ENCODE data around the gene ZNF304. TPM values are rescaled to one million over a fixed set of nuclear protein-coding genes. Genes with fewer than 3 reads are reported as not detected.

The ZNF304 gene
- total and polyA plus RNA-seq, 2 of the 4 experiments (the other 2 are of a cell fraction) = 3.9 to 16.1 TPM

DNA sequence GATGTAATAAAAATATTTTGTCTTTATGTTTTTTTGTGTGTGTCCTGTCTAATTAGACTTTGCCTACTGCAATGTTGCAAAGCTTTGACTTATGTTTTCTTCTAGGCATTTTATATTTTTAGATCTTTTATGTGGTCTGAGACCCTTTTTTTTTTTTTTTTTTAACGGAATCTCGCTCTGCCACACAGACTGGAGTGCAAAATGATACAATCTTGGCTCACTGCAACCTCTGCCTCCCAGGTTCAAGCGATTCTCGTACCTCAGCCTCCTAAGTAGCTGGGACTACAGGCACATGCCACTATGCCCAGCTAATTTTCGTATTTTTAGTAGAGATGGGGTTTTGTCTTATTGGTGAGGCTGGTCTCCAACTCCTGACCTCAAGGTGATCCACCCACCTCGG, 8.5 kb upstream of the ZNF304 start:
- H3K4me3 ChIP-seq (ENCODE audit: insufficient read depth, low read depth, low read length) = no peak overlapping the region
- no peak overlapping the region for H2BK5ac ChIP-seq (ENCODE audit: low read depth, low read length, poor library complexity, severe bottlenecking)
- no peak overlapping the region for H3K4ac ChIP-seq (ENCODE audit: low read depth, low read length)
- no CpG with 5 or more reads among the region's 6 CpGs for WGBS, 2 experiments (ENCODE audit: extremely low coverage in 2 of 2, insufficient read length in 1 of 2)
- H4K20me1 ChIP-seq (ENCODE audit: insufficient read depth, low read length) = no peaks in the 10 kb centered on the region
- ChIA-PET CTCF (no interaction called here), POLR2A (ENCODE audit: unreplicated experiment) (no interaction called here)
- no peak overlapping the region for H2BK20ac ChIP-seq (ENCODE audit: low read depth, low read length)
- no peak overlapping the region for H2AK9ac ChIP-seq (replicated peaks; ENCODE audit: low read depth, low read length, poor library complexity)
- no peak overlapping the region for H2AK5ac ChIP-seq (ENCODE audit: low read depth, low read length)
- H3K56ac ChIP-seq (ENCODE audit: extremely low read depth, insufficient read depth, low read length) = no peak overlapping the region
- H2AFZ ChIP-seq (replicated peaks; ENCODE audit: low read length, poor library complexity) = no peak overlapping the region
- no peak overlapping the region for H4K91ac ChIP-seq (ENCODE audit: insufficient read depth, low read depth, low read length)
- ATAC-seq (ENCODE audit: low read depth) (no peak), DNase-seq (no peak)
- H3K18ac ChIP-seq (ENCODE audit: low read depth, low read length) = no peak overlapping the region
- no peak overlapping the region for H3K27ac ChIP-seq (ENCODE audit: insufficient read depth, low read length)
- H3K27me3 ChIP-seq (ENCODE audit: control insufficient read depth, insufficient read depth, low read length) = no peaks in the 10 kb centered on the region
- H3K36me3 ChIP-seq (ENCODE audit: control insufficient read depth, insufficient read depth, low read length) = no peaks in the 10 kb centered on the region
- no peak overlapping the region for H3K9ac ChIP-seq (ENCODE audit: low read depth, low read length)
- H4K8ac ChIP-seq (ENCODE audit: low read depth in 2 of 2, low read length in 2 of 2) = no peak overlapping the region
- H3K4me2 ChIP-seq (ENCODE audit: low read depth, low read length) = no peak overlapping the region
- no peaks in the 10 kb centered on the region for H3K4me1 ChIP-seq (ENCODE audit: control insufficient read depth, insufficient read depth, low read length)
- intact Hi-C loops (cut with micrococcal nuclease) (no loop called here), in situ Hi-C loops (cut with MboI; ENCODE audit: low sequenced_read_pairs) (no loop called here), dilution Hi-C loops (cut with HindIII; ENCODE audit: low sequenced_read_pairs, unreplicated experiment) (no loop called here)
- no peak overlapping the region for H3K23ac ChIP-seq (ENCODE audit: low read depth, low read length)
- peaks cover 2% of the 10 kb centered on the region; the same call in 1 of the 2 replicates for H3K9me1 ChIP-seq (ENCODE audit: insufficient read depth, low read length)
- no peak overlapping the region for H3K14ac ChIP-seq (replicated peaks; ENCODE audit: low read depth, low read length)
- no peak for TF ChIP-seq POLR2A (IDR thresholded peaks at IDR 0.05; ENCODE audit: low read depth, low read length)
- no peak for TF ChIP-seq MAZ (IDR thresholded peaks at IDR 0.05; ENCODE audit: borderline replicate concordance, low read depth, low read length)
- TF ChIP-seq CHD1 (IDR thresholded peaks at IDR 0.05; ENCODE audit: low read depth, low read length) = no peak
- no peak for TF ChIP-seq RFX5 (IDR thresholded peaks at IDR 0.05; ENCODE audit: low read depth, low read length)
- no peak for TF ChIP-seq BHLHE40 (IDR thresholded peaks at IDR 0.05; ENCODE audit: low read depth, low read length)
- TF ChIP-seq FOS (IDR thresholded peaks at IDR 0.05; ENCODE audit: low read depth, low read length) = no peak
- TF ChIP-seq RAD21 (IDR thresholded peaks at IDR 0.05; ENCODE audit: low read length) = no peak
- TF ChIP-seq, protein P1, sequence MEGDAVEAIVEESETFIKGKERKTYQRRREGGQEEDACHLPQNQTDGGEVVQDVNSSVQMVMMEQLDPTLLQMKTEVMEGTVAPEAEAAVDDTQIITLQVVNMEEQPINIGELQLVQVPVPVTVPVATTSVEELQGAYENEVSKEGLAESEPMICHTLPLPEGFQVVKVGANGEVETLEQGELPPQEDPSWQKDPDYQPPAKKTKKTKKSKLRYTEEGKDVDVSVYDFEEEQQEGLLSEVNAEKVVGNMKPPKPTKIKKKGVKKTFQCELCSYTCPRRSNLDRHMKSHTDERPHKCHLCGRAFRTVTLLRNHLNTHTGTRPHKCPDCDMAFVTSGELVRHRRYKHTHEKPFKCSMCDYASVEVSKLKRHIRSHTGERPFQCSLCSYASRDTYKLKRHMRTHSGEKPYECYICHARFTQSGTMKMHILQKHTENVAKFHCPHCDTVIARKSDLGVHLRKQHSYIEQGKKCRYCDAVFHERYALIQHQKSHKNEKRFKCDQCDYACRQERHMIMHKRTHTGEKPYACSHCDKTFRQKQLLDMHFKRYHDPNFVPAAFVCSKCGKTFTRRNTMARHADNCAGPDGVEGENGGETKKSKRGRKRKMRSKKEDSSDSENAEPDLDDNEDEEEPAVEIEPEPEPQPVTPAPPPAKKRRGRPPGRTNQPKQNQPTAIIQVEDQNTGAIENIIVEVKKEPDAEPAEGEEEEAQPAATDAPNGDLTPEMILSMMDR (conservative IDR thresholded peaks at IDR 0.05; ENCODE audit: low read depth, low read length) = no peak
- no peak for TF ChIP-seq CEBPB (IDR thresholded peaks at IDR 0.05; ENCODE audit: low read depth, low read length)
- TF ChIP-seq SMC3 (IDR thresholded peaks at IDR 0.05; ENCODE audit: low read depth, low read length) = no peak
- TF ChIP-seq RCOR1 (IDR thresholded peaks at IDR 0.05; ENCODE audit: insufficient replicate concordance, low read length) = no peak
- TF ChIP-seq USF2 (IDR thresholded peaks at IDR 0.05; ENCODE audit: low read depth, low read length) = no peak
- no peak overlapping the region for H4K5ac ChIP-seq (ENCODE audit: low read depth, low read length)
- H3K79me1 ChIP-seq (ENCODE audit: low read depth in 1 of 2, low read length in 2 of 2) = peaks cover 0 to 4% of the 10 kb centered on the region in 2 experiments; a peak in 1 of 4 replicates
- H2BK120ac ChIP-seq (ENCODE audit: low read depth, low read length) = no peak overlapping the region
- no peaks in the 10 kb centered on the region for H3K9me3 ChIP-seq (ENCODE audit: control insufficient read depth, insufficient read depth, low read length)
- no TSS peak for BruUV-seq (replicated peaks)
- H2BK15ac ChIP-seq (ENCODE audit: low read depth, low read length) = no peak overlapping the region

All from IMR-90 (cell line).